WTC11 (cell line): ENCODE results near the gene STKLD1. TPM values are rescaled to one million over a fixed set of nuclear protein-coding genes. Genes with fewer than 3 reads are reported as not detected.
A peak's percentile ranks its signal among the peaks of the same experiment; 100 is the strongest.

ENCODE experiments used
- ATAC-seq: fragments of 200-7000 bp; cut with Tn5 transposase; 2 replicates; pipeline ENCODE4 v1.10.0; 2021; ENCODE audit warnings: mild to moderate bottlenecking, moderate library complexity
- CTCF ChIA-PET: fragments of 300-600 bp; sonication (Branson Sonifier 250); formaldehyde crosslinking; loops from one replicate; lab custom pipeline; 2021; ENCODE audit warnings: antibody characterized with exemption; lab: Charles Lee
- POLR2A ChIA-PET: fragments of 350-600 bp; sonication (Branson Sonifier 250); formaldehyde crosslinking; loops from one replicate; lab custom pipeline; 2021; ENCODE audit warnings: antibody characterized with exemption; lab: Charles Lee
- DNase-seq: peaks from one replicate; pipeline ENCODE4 v3.0.0; 2021; ENCODE audit warnings: low spot score
- H3K27ac Mint-ChIP-seq: 2 replicates; pipeline ENCODE4 v1.8.0; 2021; ENCODE audit warnings: mixed read lengths
- H3K27me3 Mint-ChIP-seq: 2 replicates; pipeline ENCODE4 v1.8.0; 2021; ENCODE audit warnings: low read depth, mild to moderate bottlenecking, moderate library complexity, mixed read lengths
- H3K36me3 Mint-ChIP-seq: 2 replicates; pipeline ENCODE4 v1.8.0; 2021; ENCODE audit warnings: mixed read lengths
- H3K4me1 Mint-ChIP-seq: 2 replicates; pipeline ENCODE4 v1.8.0; 2022; ENCODE audit warnings: mixed read lengths
- H3K4me3 Mint-ChIP-seq: 2 replicates; pipeline ENCODE4 v1.8.0; 2021; ENCODE audit warnings: mild to moderate bottlenecking, moderate library complexity, mixed read lengths
- H3K9me3 Mint-ChIP-seq: 2 replicates; pipeline ENCODE4 v1.8.0; 2021; ENCODE audit warnings: mixed read lengths
- CREB1 ChIP-seq: sonication (generic); formaldehyde crosslinking; IDR thresholded peaks from 2 replicates; pipeline ENCODE4 v1.8.0; 2023; ENCODE audit warnings: mild to moderate bottlenecking, missing genetic modification reagents
- CREM ChIP-seq: sonication (generic); formaldehyde crosslinking; IDR thresholded peaks from 2 replicates; pipeline ENCODE4 v1.8.1; 2022; ENCODE audit warnings: mild to moderate bottlenecking, missing genetic modification reagents, moderate library complexity
- E2F4 ChIP-seq: sonication (generic); formaldehyde crosslinking; IDR thresholded peaks from 2 replicates; pipeline ENCODE4 v1.8.1; 2022; ENCODE audit warnings: low read depth, mild to moderate bottlenecking, moderate library complexity, missing genetic modification reagents, borderline replicate concordance
- GABPB1 ChIP-seq: sonication (generic); formaldehyde crosslinking; IDR thresholded peaks from 2 replicates; pipeline ENCODE4 v1.8.1; 2023; ENCODE audit warnings: mild to moderate bottlenecking, missing genetic modification reagents
- HMGA2 ChIP-seq: fragments of 250-450 bp; sonication (Bioruptor Pico); IDR thresholded peaks from 2 replicates; pipeline ENCODE4 v1.4.0; 2021; ENCODE audit warnings: mild to moderate bottlenecking, moderate library complexity
- IRF1 ChIP-seq: sonication (generic); formaldehyde crosslinking; IDR thresholded peaks from 2 replicates; pipeline ENCODE4 v1.8.0; 2023; ENCODE audit warnings: missing genetic modification reagents
- NFE2L1 ChIP-seq: sonication (generic); formaldehyde crosslinking; IDR thresholded peaks from 2 replicates; pipeline ENCODE4 v1.8.1; 2023; ENCODE audit warnings: missing genetic modification reagents
- OVOL2 ChIP-seq: fragments of 250-450 bp; sonication (Bioruptor Pico); IDR thresholded peaks from 2 replicates; pipeline ENCODE4 v1.9.0; 2021; ENCODE audit warnings: mild to moderate bottlenecking, borderline replicate concordance
- RELA ChIP-seq: sonication (generic); formaldehyde crosslinking; IDR thresholded peaks from 2 replicates; pipeline ENCODE4 v1.8.1; 2022; ENCODE audit warnings: missing genetic modification reagents, mild to moderate bottlenecking, borderline replicate concordance
- SOX15 ChIP-seq: fragments of 250-450 bp; sonication (Bioruptor Pico); IDR thresholded peaks from 2 replicates; pipeline ENCODE4 v1.9.0; 2021; ENCODE audit warnings: mild to moderate bottlenecking
- SP1 ChIP-seq: sonication (generic); formaldehyde crosslinking; conservative IDR thresholded peaks from 2 replicates; pipeline ENCODE4 v1.8.1; 2022; ENCODE audit warnings: missing genetic modification reagents
- TEAD4 ChIP-seq: sonication (generic); formaldehyde crosslinking; IDR thresholded peaks from 2 replicates; pipeline ENCODE4 v1.8.0; 2022; ENCODE audit warnings: mild to moderate bottlenecking, missing genetic modification reagents
- TP53 ChIP-seq: sonication (generic); formaldehyde crosslinking; IDR thresholded peaks from 2 replicates; pipeline ENCODE4 v1.8.1; 2023; ENCODE audit warnings: mild to moderate bottlenecking, missing genetic modification reagents
- ZNF317 ChIP-seq: sonication (generic); formaldehyde crosslinking; IDR thresholded peaks from 2 replicates; pipeline ENCODE4 v1.8.1; 2023; ENCODE audit warnings: low read depth, mild to moderate bottlenecking, moderate library complexity, missing genetic modification reagents, borderline replicate concordance
- ZNF425 ChIP-seq: fragments of 250-450 bp; sonication (Bioruptor Pico); conservative IDR thresholded peaks from 2 replicates; pipeline ENCODE4 v1.9.0; 2021; ENCODE audit warnings: mild to moderate bottlenecking
- ZNF532 ChIP-seq: fragments of 250-450 bp; sonication (Bioruptor Pico); IDR thresholded peaks from 2 replicates; pipeline ENCODE4 v1.9.0; 2021; ENCODE audit warnings: mild to moderate bottlenecking, borderline replicate concordance
- total RNA-seq: library from RNA; stranded (reverse); gene quantifications from 3 replicates; pipeline ENCODE4 v1.2.3, GENCODE V29; 2021
- TF ChIP-seq, protein P1 (sequence below): sonication (generic); formaldehyde crosslinking; IDR thresholded peaks from 2 replicates; pipeline ENCODE4 v1.8.1; 2023; ENCODE audit warnings: mild to moderate bottlenecking, moderate library complexity, missing genetic modification reagents
- TF ChIP-seq, protein P2 (sequence below): sonication (generic); formaldehyde crosslinking; IDR thresholded peaks from 2 replicates; pipeline ENCODE4 v1.8.0; 2022; ENCODE audit warnings: missing genetic modification reagents
- TF ChIP-seq, protein P3 (sequence below): sonication (generic); formaldehyde crosslinking; IDR thresholded peaks from 2 replicates; pipeline ENCODE4 v1.8.1; 2023; ENCODE audit warnings: mild to moderate bottlenecking, missing genetic modification reagents

Gene STKLD1
- total RNA-seq, 1 experiment from 2014 or later = 0.98 TPM

- peak; percentile 92 for DNase-seq
- H3K36me3 Mint-ChIP-seq = peaks cover 22% of the 10 kb centered on the region
- ChIA-PET CTCF (interaction anchor here (1.0 to 1.4 kb wide), 2 partner anchors 21 to 43 kb away, joined by 3 to 4 read pairs; partner anchors contain the start of gene CACFD1), POLR2A (interaction anchor here (0.6 to 1.3 kb wide), 4 partner anchors 11 to 69 kb away, joined by 3 read pairs; no protein-coding TSS in a partner anchor)
- peak within 1 kb of the TSS; percentile 99 for H3K27ac Mint-ChIP-seq
- H3K27me3 Mint-ChIP-seq = no peaks in the 10 kb centered on the region
- ATAC-seq = peak; percentile 92
- peak within 1 kb of the TSS; percentile 96 for H3K4me3 Mint-ChIP-seq
- H3K9me3 Mint-ChIP-seq = no peaks in the 10 kb centered on the region
- H3K4me1 Mint-ChIP-seq = peaks cover 39% of the 10 kb centered on the region
- TF ChIP-seq, protein P1, sequence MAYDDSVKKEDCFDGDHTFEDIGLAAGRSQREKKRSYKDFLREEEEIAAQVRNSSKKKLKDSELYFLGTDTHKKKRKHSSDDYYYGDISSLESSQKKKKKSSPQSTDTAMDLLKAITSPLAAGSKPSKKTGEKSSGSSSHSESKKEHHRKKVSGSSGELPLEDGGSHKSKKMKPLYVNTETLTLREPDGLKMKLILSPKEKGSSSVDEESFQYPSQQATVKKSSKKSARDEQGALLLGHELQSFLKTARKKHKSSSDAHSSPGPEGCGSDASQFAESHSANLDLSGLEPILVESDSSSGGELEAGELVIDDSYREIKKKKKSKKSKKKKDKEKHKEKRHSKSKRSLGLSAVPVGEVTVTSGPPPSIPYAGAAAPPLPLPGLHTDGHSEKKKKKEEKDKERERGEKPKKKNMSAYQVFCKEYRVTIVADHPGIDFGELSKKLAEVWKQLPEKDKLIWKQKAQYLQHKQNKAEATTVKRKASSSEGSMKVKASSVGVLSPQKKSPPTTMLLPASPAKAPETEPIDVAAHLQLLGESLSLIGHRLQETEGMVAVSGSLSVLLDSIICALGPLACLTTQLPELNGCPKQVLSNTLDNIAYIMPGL (CRISPR knock-in tag) = peak; percentile 91; the same call in 1 of the 2 replicates
- TF ChIP-seq ZNF317 (CRISPR knock-in tag) (0 out of 2 replicates have a peak, but pooled peaks have one; percentile 24), CREM (peak; percentile 80), ZNF425 (CRISPR knock-in tag) (no peak), HMGA2 (CRISPR knock-in tag) (peak; percentile 50), GABPB1 (peak; percentile 97), TP53 (peak; percentile 62; the same call in 1 of the 2 replicates), CREB1 (CRISPR knock-in tag) (peak; percentile 13; the same call in 1 of the 2 replicates), RELA (peak; percentile 16; the same call in 1 of the 2 replicates), OVOL2 (CRISPR knock-in tag) (no peak), NFE2L1 (peak; percentile 64; the same call in 1 of the 2 replicates), SP1 (CRISPR knock-in tag) (peak; percentile 95), TEAD4 (CRISPR knock-in tag) (peak; percentile 67; the same call in 1 of the 2 replicates), IRF1 (CRISPR knock-in tag) (0 out of 2 replicates have a peak, but pooled peaks have one; percentile 54), ZNF532 (CRISPR knock-in tag) (no peak), E2F4 (CRISPR knock-in tag) (no peak; the same call in 1 of the 2 replicates), SOX15 (CRISPR knock-in tag) (no peak)
- TF ChIP-seq, protein P2, sequence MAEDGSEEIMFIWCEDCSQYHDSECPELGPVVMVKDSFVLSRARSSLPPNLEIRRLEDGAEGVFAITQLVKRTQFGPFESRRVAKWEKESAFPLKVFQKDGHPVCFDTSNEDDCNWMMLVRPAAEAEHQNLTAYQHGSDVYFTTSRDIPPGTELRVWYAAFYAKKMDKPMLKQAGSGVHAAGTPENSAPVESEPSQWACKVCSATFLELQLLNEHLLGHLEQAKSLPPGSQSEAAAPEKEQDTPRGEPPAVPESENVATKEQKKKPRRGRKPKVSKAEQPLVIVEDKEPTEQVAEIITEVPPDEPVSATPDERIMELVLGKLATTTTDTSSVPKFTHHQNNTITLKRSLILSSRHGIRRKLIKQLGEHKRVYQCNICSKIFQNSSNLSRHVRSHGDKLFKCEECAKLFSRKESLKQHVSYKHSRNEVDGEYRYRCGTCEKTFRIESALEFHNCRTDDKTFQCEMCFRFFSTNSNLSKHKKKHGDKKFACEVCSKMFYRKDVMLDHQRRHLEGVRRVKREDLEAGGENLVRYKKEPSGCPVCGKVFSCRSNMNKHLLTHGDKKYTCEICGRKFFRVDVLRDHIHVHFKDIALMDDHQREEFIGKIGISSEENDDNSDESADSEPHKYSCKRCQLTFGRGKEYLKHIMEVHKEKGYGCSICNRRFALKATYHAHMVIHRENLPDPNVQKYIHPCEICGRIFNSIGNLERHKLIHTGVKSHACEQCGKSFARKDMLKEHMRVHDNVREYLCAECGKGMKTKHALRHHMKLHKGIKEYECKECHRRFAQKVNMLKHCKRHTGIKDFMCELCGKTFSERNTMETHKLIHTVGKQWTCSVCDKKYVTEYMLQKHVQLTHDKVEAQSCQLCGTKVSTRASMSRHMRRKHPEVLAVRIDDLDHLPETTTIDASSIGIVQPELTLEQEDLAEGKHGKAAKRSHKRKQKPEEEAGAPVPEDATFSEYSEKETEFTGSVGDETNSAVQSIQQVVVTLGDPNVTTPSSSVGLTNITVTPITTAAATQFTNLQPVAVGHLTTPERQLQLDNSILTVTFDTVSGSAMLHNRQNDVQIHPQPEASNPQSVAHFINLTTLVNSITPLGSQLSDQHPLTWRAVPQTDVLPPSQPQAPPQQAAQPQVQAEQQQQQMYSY (CRISPR knock-in tag) = peak; percentile 25; the same call in 1 of the 2 replicates
- TF ChIP-seq, protein P3, sequence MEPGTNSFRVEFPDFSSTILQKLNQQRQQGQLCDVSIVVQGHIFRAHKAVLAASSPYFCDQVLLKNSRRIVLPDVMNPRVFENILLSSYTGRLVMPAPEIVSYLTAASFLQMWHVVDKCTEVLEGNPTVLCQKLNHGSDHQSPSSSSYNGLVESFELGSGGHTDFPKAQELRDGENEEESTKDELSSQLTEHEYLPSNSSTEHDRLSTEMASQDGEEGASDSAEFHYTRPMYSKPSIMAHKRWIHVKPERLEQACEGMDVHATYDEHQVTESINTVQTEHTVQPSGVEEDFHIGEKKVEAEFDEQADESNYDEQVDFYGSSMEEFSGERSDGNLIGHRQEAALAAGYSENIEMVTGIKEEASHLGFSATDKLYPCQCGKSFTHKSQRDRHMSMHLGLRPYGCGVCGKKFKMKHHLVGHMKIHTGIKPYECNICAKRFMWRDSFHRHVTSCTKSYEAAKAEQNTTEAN = peak; percentile 96
Measured at GRCh38 chr9:133417541-133418461, 41.6 kb downstream of the STKLD1 start, which contains the start of gene REXO4. REXO4 (minus strand) TSS chr9:133418010; CDS start chr9:133417844, 166 bp downstream.
